MV-4-11 (cell line): ENCODE data around the gene LGI4.
A peak's percentile ranks its signal among the peaks of the same experiment; 100 is the strongest.
"Not testable (repeated sequence)": the region's sequence is repeated elsewhere in the genome, so short reads cannot be mapped to it uniquely, and the experiment has no call there.

Experiments used
- DNase-seq: peaks from one replicate; lab custom pipeline; 2025; lab: John Stamatoyannopoulos, UW

LGI4 gene

GRCh38 chr19:35141837-35142605, 7.2 kb upstream of the LGI4 start:
- peak; percentile 28 for DNase-seq

GRCh38 chr19:35140962-35141836, 6.3 kb upstream of the LGI4 start:
- DNase-seq, result peak; percentile 76

GRCh38 chr19:35140207-35140961, 5.5 kb upstream of the LGI4 start:
- DNase-seq, result no peak

GRCh38 chr19:35138305-35138892, 3.5 kb upstream of the LGI4 start, which contains the start of gene FXYD1:
FXYD1 (plus strand) TSS chr19:35138824; CDS start chr19:35140080, 1,256 bp downstream.
- DNase-seq, result no peak

DNA sequence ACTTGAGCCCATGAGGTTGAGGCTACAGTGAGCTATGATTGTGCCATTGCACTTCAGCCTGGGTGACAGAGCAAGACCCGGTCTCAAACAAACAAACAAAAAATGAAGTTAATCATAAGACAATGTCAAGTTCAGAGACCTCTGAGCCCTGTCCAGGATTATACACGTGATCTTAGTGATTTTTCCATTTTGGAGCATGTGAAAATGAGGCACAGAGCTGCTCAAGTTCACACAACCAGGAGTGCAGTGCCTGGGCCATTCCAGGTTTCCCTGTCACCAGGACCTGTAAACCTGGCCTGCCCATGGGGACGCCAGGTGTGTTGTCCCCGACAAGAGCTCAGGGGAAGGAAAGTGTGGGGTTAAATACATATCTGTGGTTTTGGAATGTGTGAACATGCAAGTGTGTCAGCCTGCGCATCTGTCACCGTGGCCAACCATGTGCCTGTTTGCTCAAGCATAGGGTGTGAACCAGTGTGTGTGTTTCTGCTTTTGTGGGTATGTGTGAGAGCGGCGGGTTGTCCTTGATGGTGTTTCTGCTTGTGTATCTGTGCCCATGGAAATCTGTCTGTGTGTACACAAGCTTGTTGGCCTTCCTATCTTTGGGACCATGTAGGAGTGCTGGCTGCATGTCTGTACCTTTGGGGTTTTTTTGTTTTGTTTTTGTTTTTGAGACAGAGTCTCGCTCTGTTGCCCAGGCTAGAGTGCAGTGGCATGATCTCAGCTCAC, 2.3 kb upstream of the LGI4 start:
- peak; percentile 45 for DNase-seq

- DNase-seq, result no peak
Measured at GRCh38 chr19:35136231-35136630, 1.4 kb upstream of the LGI4 start.

DNA sequence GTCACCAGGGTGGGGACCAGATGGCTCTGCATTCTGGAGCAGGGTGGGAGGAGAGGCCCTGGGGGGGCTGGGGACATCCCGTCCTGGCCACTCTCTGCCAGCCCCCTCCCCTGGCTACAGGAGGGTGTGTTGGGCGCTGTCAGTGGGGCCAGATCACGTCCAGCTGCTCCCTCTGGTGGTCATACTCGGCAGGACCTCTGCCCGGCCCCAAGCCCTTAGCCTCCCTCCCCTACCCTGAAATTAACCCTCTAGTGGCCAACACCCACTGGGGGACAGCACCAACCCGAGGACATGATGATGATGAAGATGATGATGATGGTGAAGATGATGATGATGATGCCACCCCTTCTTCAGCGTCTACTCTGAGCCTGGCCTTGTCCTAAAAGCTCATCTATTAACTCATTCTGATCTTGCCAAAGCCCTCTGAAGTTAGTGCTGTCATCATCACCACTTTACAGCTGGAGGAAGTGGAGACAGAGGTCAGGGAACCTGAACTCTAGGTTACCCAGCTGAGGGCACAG, 590 bp upstream of the LGI4 start:
- peak; percentile 57 for DNase-seq

- no peak for DNase-seq
Measured at GRCh38 chr19:35133826-35134225, 1.0 kb downstream of the LGI4 start.

DNA sequence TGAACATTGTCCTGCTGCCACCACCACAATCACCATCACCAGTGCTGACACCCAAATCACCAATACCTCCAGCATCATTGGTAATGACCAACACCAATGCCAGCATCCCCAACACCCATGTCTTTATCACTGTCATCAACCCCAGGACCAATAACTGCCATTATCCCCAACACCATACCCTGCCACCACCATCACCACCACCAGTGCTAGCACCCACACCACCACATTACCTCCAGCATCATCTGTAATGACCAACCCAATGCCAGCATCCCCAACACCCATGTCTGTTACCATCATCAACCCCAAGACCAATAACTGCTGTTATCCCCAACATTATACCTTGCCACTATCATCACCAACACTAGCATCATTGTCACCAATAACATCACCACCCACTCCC, 2.6 kb downstream of the LGI4 start:
- no peak for DNase-seq

GRCh38 chr19:35130761-35131720, 3.8 kb downstream of the LGI4 start:
- no peak for DNase-seq

DNA sequence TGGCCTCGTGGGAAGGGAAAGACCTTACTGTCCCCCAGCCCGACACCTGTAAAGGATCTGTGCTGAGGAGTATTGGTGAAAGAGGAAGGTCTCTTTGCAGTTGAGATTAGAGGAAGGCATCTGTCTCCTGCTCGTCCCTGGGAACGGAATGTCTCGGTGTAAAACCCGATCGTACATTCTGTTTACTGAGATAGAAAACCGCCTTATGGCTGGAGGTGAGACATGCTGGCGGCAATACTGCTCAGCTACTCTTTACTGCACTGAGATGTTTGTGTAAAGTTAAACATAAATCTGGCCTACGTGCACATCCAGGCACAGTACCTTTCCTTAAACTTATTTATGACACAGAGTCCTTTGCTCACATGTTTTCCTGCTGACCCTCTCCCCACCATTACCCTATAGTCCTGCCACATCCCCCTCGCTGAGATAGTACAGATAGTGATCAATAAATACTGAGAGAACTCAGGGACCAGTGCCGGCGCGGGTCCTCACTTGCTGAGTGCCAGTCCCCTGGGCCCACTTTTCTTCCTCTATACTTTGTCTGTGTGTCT, 5.1 kb downstream of the LGI4 start:
- DNase-seq, result not testable (repeated sequence)

GRCh38 chr19:35128398-35129057, 6.3 kb downstream of the LGI4 start:
- DNase-seq, result no peak

DNA sequence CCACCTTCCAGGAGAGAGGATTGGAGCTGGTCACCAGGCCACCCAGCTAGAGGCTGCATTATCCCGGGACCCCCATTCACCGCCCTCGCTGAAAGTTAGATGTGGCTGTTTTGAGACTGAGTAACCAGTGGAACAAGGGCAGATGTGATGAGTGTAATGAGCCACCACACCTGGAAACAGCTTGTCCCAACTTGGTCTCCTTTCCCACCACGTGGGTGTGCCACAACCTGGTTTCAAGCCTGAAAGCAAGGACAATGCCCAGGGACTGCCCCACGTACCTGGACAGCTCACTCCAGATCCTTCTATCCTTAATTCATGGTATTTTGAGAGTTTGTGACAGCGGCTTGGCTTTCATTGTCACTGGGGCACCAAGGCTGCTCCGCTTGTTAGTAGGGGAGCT, 7.0 kb downstream of the LGI4 start:
- DNase-seq, result no peak

DNA sequence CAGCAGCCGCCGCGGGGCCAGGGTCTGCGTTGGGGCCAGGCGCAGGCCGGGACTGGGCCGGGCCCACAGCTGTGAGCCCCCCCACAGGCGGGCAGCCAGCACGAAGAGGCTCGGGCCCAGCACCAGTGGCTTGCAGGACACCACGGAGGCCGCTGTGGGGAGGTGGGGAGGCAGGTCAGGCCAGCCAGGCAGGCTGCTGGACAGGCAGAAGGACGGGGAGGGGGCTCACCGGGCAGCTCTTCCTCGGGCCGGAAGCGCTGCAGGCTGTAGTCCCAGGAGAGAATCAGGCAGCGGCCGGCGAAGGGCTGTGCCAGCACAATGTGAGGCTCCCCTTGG, 8.3 kb downstream of the LGI4 start:
- no peak for DNase-seq

DNA sequence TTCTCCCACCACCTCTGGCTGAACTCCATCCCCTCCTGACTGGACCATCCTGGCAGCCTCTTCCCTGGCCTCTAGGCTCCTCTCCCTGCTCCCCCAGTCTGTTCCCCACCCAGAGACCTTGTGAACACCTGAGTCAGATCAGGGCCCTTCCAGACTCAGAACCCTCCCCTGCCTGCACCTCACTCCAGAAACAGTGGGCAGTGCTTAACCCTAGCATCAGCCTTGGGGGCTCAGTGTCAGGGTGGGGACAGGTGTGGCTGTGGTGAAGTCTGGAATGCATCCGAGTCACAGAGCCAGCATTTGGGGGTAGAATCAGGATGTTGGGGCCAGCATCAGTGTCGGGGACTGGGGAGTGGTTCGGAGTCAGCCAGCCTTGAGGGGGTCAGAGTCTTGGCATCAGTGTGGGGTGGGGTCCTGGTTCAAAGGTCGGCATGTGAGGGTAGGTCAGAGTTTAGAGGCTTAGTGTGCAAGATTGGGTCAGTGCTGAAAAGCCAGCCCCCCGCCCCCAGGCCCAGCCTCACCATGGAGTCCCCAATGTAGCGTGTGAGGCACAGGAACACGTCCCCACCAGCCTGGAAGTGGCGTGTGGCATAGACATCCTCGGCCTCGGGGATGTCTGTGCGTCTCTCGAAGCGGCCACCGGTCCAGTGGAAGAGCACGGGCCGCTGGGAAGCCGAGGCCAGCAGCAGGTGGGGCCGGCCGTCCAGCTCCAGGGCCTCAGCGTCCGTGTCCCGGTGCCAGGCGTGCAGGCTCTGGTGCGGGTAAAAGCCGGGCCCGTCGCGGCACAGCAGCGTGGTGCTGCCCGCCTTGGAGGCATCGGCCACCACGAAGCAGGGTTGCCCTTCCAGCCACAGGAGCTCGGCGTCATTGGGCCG, 8.9 kb downstream of the LGI4 start:
- no peak for DNase-seq

DNA sequence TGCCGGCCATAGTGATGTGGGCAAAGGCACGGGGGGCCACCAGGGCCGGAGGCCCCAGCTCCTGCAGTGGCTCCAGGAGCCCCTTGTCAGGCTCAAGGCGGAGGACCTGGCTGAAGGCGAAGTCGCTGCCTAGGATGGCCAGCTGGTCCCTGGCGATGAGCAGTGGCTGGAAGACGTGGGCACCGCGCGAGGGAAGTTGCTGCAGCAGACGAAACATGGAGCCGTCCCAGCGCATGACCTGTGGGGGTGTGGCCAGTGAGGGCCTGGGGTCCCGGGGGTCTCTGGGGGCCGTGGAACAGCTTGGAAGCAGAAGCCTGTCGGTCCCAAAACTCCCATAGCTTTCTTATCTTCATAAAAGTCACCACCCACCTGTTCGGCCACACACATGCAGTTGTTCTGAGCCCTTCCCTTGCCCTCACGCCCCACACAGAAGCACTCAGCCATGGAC, 9.6 kb downstream of the LGI4 start:
- DNase-seq, result no peak

GRCh38 chr19:35124098-35125060, 10.5 kb downstream of the LGI4 start:
- no peak for DNase-seq
